HepG2 (cell line): Measurements from ENCODE around the gene MARS1. TPM values are rescaled to one million over a fixed set of nuclear protein-coding genes. Genes with fewer than 3 reads are reported as not detected.

Experiments used
- ERF ChIP-seq: IDR thresholded peaks from 2 replicates; pipeline ENCODE4 v1.6.1; 2018; ENCODE audit warnings: missing biosample characterization, missing genetic modification reagents
- ETV6 ChIP-seq: sonication (generic); formaldehyde crosslinking; conservative IDR thresholded peaks from 2 replicates; pipeline ENCODE4 v1.4.0; 2020; ENCODE audit warnings: missing genetic modification reagents
- FOSL1 ChIP-seq: sonication (generic); formaldehyde crosslinking; IDR thresholded peaks from 2 replicates; pipeline ENCODE4 v1.9.0; 2021; ENCODE audit warnings: missing genetic modification reagents, borderline replicate concordance
- KDM2A ChIP-seq: sonication (generic); formaldehyde crosslinking; IDR thresholded peaks from 2 replicates; pipeline ENCODE4 v1.4.0; 2020; ENCODE audit warnings: low read depth, missing genetic modification reagents, borderline replicate concordance
- MIER3 ChIP-seq: IDR thresholded peaks from 2 replicates; pipeline ENCODE4 v1.6.1; 2016; ENCODE audit warnings: missing compliant biosample characterization, borderline replicate concordance
- TEAD3 ChIP-seq: optimal IDR thresholded peaks from 2 replicates; pipeline ENCODE3; 2016; ENCODE audit warnings: borderline replicate concordance
- ZFX ChIP-seq: sonication (generic); formaldehyde crosslinking; IDR thresholded peaks from 2 replicates; pipeline ENCODE4 v1.4.0; 2020; ENCODE audit warnings: mild to moderate bottlenecking, low read depth, missing genetic modification reagents, moderate library complexity
- ZNF234 ChIP-seq: sonication (generic); formaldehyde crosslinking; conservative IDR thresholded peaks from 2 replicates; pipeline ENCODE4 v1.5.1; 2020; ENCODE audit warnings: mild to moderate bottlenecking, missing genetic modification reagents
- ZNF292 ChIP-seq: sonication (generic); formaldehyde crosslinking; IDR thresholded peaks from 2 replicates; pipeline ENCODE4 v1.8.1; 2022; ENCODE audit warnings: mild to moderate bottlenecking, low read depth, missing genetic modification reagents, borderline replicate concordance
- ZNF354B ChIP-seq: sonication (generic); formaldehyde crosslinking; IDR thresholded peaks from 2 replicates; pipeline ENCODE4 v1.8.0; 2022; ENCODE audit warnings: mild to moderate bottlenecking, missing genetic modification reagents
- ZNF652 ChIP-seq: IDR thresholded peaks from 2 replicates; pipeline ENCODE4 v1.6.1; 2016; ENCODE audit warnings: low read depth, borderline replicate concordance
- ZNF703 ChIP-seq: sonication (generic); formaldehyde crosslinking; IDR thresholded peaks from 2 replicates; pipeline ENCODE4 v1.5.1; 2020; ENCODE audit warnings: missing genetic modification reagents, mild to moderate bottlenecking, moderate library complexity, borderline replicate concordance
- polyA plus RNA-seq, 8 experiments: library from polyadenylated mRNA; depleted of rRNA in 3 of 8; stranded (reverse) in 7 of 8; unstranded in 1 of 8; fragments of >200 nt; fragmentation: Illumina TruSeq in 4 of 8; extraction: Trizol in 4 of 8; gene quantifications; 2 replicates each; pipeline versions ENCODE4 v1.2.1 to v1.2.3, GENCODE V29; 2011 to 2016; ENCODE audit warnings: low read depth in 4 of 8, missing spikeins in 1 of 8, mixed read lengths in 1 of 8; ENCODE audit not compliant: insufficient read depth in 1 of 8
- total RNA-seq, 5 experiments: library from RNA; depleted of rRNA; stranded (reverse); fragments of >200 nt; fragmentation: Illumina TruSeq; extraction: Trizol; gene quantifications; 2 replicates each; pipeline ENCODE4 v1.2.3, GENCODE V29; 2016; ENCODE audit warnings: low read depth in 1 of 5
- TF ChIP-seq, protein P1 (sequence below): sonication (generic); formaldehyde crosslinking; IDR thresholded peaks from 2 replicates; pipeline ENCODE4 v1.8.1; 2023; ENCODE audit warnings: mild to moderate bottlenecking, missing genetic modification reagents
- TF ChIP-seq, protein P2 (sequence below): sonication (generic); formaldehyde crosslinking; IDR thresholded peaks from 2 replicates; pipeline ENCODE4 v1.5.0; 2020; ENCODE audit warnings: missing genetic modification reagents

Gene MARS1
- total and polyA plus RNA-seq, 2 of the 13 experiments (the other 11 are each of a cell fraction or from before 2014, with no cell fraction given): 115 to 181 TPM

GRCh38 chr12:57545809-57546437, 58.1 kb downstream of the MARS1 start (continued):
- TF ChIP-seq ZFX (CRISPR knock-in tag): no peak
- TF ChIP-seq, protein P1, sequence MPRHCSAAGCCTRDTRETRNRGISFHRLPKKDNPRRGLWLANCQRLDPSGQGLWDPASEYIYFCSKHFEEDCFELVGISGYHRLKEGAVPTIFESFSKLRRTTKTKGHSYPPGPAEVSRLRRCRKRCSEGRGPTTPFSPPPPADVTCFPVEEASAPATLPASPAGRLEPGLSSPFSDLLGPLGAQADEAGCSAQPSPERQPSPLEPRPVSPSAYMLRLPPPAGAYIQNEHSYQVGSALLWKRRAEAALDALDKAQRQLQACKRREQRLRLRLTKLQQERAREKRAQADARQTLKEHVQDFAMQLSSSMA: 0 out of 2 replicates have a peak, but pooled peaks have one; percentile 20
- TF ChIP-seq, protein P2, sequence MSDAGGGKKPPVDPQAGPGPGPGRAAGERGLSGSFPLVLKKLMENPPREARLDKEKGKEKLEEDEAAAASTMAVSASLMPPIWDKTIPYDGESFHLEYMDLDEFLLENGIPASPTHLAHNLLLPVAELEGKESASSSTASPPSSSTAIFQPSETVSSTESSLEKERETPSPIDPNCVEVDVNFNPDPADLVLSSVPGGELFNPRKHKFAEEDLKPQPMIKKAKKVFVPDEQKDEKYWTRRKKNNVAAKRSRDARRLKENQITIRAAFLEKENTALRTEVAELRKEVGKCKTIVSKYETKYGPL (CRISPR knock-in tag): no peak
- TF ChIP-seq TEAD3 (CRISPR knock-in tag): peak; percentile 28
- TF ChIP-seq ETV6: no peak
- TF ChIP-seq FOSL1: no peak
- no peak for TF ChIP-seq ZNF703 (CRISPR knock-in tag)
- TF ChIP-seq ZNF354B (CRISPR knock-in tag): no peak
- no peak for TF ChIP-seq ERF (CRISPR knock-in tag)
- TF ChIP-seq ZNF234 (CRISPR knock-in tag): no peak
- no peak for TF ChIP-seq KDM2A (CRISPR knock-in tag)
- no peak for TF ChIP-seq ZNF292 (CRISPR knock-in tag)
- TF ChIP-seq MIER3 (CRISPR knock-in tag): no peak
- no peak for TF ChIP-seq ZNF652 (CRISPR knock-in tag)
